ENCODE measurements around the gene UBN2.
"Not testable (repeated sequence)": the region's sequence is repeated elsewhere in the genome, so short reads cannot be mapped to it uniquely, and the experiment has no call there.

UBN2 gene

DNA sequence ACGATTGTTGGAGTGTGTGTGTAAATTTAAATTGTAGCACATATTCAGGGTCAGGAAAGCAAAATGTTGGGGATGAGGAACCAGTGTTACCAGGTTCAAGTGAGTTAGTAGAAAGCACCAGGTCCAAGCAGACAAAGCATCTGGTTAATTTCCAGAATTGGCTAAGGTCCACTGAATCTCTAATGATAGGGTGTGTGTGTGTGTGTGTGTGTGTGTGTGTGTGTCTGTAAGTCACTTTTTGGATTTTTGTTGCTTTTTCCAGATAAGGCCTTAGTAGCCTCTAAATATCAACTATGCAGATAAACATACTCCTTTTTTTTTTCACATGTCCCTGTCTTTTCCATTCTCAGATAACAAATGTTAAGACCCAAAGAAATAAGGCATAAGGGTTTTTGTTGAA lies 73.5 kb downstream of the UBN2 start:
- TF ChIP-seq EZH2phosphoT487 (IDR thresholded peaks at IDR 0.05; ENCODE audit: low read depth): no peak
- TF ChIP-seq, protein P1, sequence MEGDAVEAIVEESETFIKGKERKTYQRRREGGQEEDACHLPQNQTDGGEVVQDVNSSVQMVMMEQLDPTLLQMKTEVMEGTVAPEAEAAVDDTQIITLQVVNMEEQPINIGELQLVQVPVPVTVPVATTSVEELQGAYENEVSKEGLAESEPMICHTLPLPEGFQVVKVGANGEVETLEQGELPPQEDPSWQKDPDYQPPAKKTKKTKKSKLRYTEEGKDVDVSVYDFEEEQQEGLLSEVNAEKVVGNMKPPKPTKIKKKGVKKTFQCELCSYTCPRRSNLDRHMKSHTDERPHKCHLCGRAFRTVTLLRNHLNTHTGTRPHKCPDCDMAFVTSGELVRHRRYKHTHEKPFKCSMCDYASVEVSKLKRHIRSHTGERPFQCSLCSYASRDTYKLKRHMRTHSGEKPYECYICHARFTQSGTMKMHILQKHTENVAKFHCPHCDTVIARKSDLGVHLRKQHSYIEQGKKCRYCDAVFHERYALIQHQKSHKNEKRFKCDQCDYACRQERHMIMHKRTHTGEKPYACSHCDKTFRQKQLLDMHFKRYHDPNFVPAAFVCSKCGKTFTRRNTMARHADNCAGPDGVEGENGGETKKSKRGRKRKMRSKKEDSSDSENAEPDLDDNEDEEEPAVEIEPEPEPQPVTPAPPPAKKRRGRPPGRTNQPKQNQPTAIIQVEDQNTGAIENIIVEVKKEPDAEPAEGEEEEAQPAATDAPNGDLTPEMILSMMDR (IDR thresholded peaks at IDR 0.05; ENCODE audit: low read depth, low read length): no peak
- no peaks in the 10 kb centered on the region for H3K79me2 ChIP-seq (ENCODE audit: low read length)
- no peaks in the 10 kb centered on the region for H3K9me3 ChIP-seq (ENCODE audit: insufficient read depth, low read length)
- H4K20me1 ChIP-seq (ENCODE audit: insufficient read depth, low read length): no peaks in the 10 kb centered on the region
- H3K27ac ChIP-seq (ENCODE audit: low read length): no peak overlapping the region
- peaks cover 2% of the 10 kb centered on the region for H3K36me3 ChIP-seq (replicated peaks; ENCODE audit: low read depth, low read length)
- no peak overlapping the region for H2AFZ ChIP-seq (ENCODE audit: low read depth, low read length)
- H3K4me3 ChIP-seq (ENCODE audit: low read length): no peak overlapping the region
- no peak overlapping the region for H3K9ac ChIP-seq (ENCODE audit: low read length)
- H3K4me2 ChIP-seq (ENCODE audit: low read length): no peak overlapping the region
- H3K4me1 ChIP-seq (ENCODE audit: low read length): no peaks in the 10 kb centered on the region
- no peaks in the 10 kb centered on the region for H3K27me3 ChIP-seq (ENCODE audit: low read depth, low read length)

DNA sequence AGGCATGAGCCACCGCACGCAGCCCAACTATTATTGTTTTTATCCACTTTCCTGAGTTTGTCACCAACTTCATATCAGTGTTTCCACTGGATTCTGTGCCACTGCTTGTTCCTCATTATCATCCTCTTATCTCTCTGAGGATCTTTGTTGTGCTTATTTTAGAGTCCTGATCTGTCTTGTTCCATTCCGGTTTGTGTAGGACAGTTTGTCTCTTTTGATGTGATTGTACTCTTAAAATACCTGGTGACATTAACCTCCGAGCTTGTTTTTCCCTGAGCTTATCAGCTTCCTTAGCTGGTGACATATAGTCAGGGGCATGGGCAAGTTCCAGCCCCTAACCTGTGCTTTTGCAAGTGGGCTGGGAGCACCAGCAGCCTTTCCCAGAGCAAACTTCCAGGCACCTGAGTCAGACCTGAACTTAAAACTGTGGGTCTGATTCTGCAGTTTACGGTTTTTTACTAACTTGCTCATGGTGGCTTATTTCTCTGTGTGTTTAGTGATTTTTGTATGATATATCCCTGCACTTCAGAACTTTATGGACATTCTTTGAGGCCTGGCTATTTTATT lies 87.0 kb downstream of the UBN2 start:
- no peak overlapping the region for H3K27ac ChIP-seq (ENCODE audit: low read length)
- no peak overlapping the region for H3K4me2 ChIP-seq (ENCODE audit: low read length)
- H3K27me3 ChIP-seq (ENCODE audit: low read depth, low read length): no peaks in the 10 kb centered on the region
- TF ChIP-seq EZH2phosphoT487 (IDR thresholded peaks at IDR 0.05; ENCODE audit: low read depth): no peak
- TF ChIP-seq, protein P1 (IDR thresholded peaks at IDR 0.05; ENCODE audit: low read depth, low read length): no peak
- no peak overlapping the region for H3K4me3 ChIP-seq (ENCODE audit: low read length)
- no peak overlapping the region for H2AFZ ChIP-seq (ENCODE audit: low read depth, low read length)
- no peaks in the 10 kb centered on the region for H3K4me1 ChIP-seq (ENCODE audit: low read length)
- H3K36me3 ChIP-seq (replicated peaks; ENCODE audit: low read depth, low read length): no peaks in the 10 kb centered on the region
- H3K9ac ChIP-seq (ENCODE audit: low read length): no peak overlapping the region
- H4K20me1 ChIP-seq (ENCODE audit: insufficient read depth, low read length): no peaks in the 10 kb centered on the region
- H3K79me2 ChIP-seq (ENCODE audit: low read length): no peaks in the 10 kb centered on the region
- no peaks in the 10 kb centered on the region for H3K9me3 ChIP-seq (ENCODE audit: insufficient read depth, low read length)

DNA sequence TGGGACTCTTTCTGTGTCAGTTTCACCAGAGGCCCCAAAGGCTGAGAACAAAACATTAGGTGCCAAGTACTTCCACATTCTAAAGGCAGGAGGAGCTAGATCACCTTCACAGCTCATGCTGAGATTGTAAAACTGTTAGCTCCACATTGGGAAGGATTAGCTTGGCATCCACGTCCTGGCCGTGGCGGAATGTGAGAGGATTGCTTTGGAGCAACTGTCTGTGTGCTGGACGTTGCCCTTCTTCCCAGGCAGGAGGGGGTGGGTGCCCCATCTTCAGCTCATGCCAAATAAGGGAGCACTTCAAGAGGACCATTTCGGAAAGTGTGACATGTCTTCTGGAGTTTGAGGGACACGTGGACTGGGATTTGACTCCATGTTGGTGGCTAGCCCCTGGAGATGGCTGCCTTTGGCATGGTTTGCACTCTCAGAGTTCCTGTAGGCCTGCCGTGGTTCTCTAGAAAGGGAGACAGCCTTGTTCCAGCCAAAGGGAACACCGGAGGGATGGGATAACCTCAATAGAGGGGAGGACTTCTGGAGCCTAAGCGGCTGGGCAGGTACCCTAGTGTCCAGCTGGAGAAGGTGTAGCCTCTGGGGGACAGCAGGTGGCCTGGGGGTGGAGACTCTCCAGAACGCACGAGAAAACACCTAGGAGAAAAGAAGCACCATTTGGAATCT lies 90.2 kb downstream of the UBN2 start:
- TF ChIP-seq EZH2phosphoT487 (IDR thresholded peaks at IDR 0.05; ENCODE audit: low read depth): no peak
- TF ChIP-seq, protein P1 (IDR thresholded peaks at IDR 0.05; ENCODE audit: low read depth, low read length): peak; percentile 51
- Histone ChIP-seq H2AFZ (ENCODE audit: low read depth, low read length) (no peak overlapping the region), H3K9me3 (ENCODE audit: insufficient read depth, low read length) (no peaks in the 10 kb centered on the region), H3K27ac (ENCODE audit: low read length) (no peak overlapping the region), H3K27me3 (ENCODE audit: low read depth, low read length) (no peaks in the 10 kb centered on the region), H3K79me2 (ENCODE audit: low read length) (no peaks in the 10 kb centered on the region), H3K4me3 (ENCODE audit: low read length) (no peak overlapping the region), H3K9ac (ENCODE audit: low read length) (no peak overlapping the region), H3K36me3 (replicated peaks; ENCODE audit: low read depth, low read length) (no peaks in the 10 kb centered on the region), H4K20me1 (ENCODE audit: insufficient read depth, low read length) (no peaks in the 10 kb centered on the region), H3K4me1 (ENCODE audit: low read length) (no peaks in the 10 kb centered on the region), H3K4me2 (ENCODE audit: low read length) (peak overlapping the region; percentile 11; the same call in 1 of the 2 replicates)

GRCh38 chr7:139324709-139325108 lies 93.7 kb downstream of the UBN2 start:
- H3K9me3 ChIP-seq (ENCODE audit: insufficient read depth, low read length); H3K79me2 ChIP-seq (ENCODE audit: low read length); H3K9ac ChIP-seq (ENCODE audit: low read length); H3K36me3 ChIP-seq (replicated peaks; ENCODE audit: low read depth, low read length); H3K27ac ChIP-seq (ENCODE audit: low read length); H3K4me3 ChIP-seq (ENCODE audit: low read length); H2AFZ ChIP-seq (ENCODE audit: low read depth, low read length); H3K4me2 ChIP-seq (ENCODE audit: low read length); H4K20me1 ChIP-seq (ENCODE audit: insufficient read depth, low read length); H3K27me3 ChIP-seq (ENCODE audit: low read depth, low read length); H3K4me1 ChIP-seq (ENCODE audit: low read length): not testable (repeated sequence)

Measured in OCI-LY3 (cell line).